GM19467 (cell line): ENCODE measurements around the gene ADAMTS12.

Experiments used
- ATAC-seq: cut with Tn5 transposase; IDR thresholded peaks from one replicate; pipeline ENCODE4 v1.9.1; 2021; ENCODE audit warnings: mild to moderate bottlenecking, moderate library complexity; ENCODE audit not compliant: unreplicated experiment

ADAMTS12 gene

GRCh38 chr5:33720176-33720575, 171.6 kb downstream of the ADAMTS12 start:
- ATAC-seq, result no peak

- no peak for ATAC-seq
Observed at GRCh38 chr5:33719769-33720168, 172.0 kb downstream of the ADAMTS12 start.

GRCh38 chr5:33715661-33716060, 176.1 kb downstream of the ADAMTS12 start:
- ATAC-seq, result no peak

- ATAC-seq, result no peak
Observed at GRCh38 chr5:33713136-33713765, 178.5 kb downstream of the ADAMTS12 start.

- ATAC-seq, result no peak
Observed at GRCh38 chr5:33712664-33713063, 179.1 kb downstream of the ADAMTS12 start.

- no peak for ATAC-seq
Observed at GRCh38 chr5:33711094-33711679, 180.6 kb downstream of the ADAMTS12 start.

GRCh38 chr5:33702867-33703266, 188.9 kb downstream of the ADAMTS12 start:
- no peak for ATAC-seq

GRCh38 chr5:33701951-33702350, 189.8 kb downstream of the ADAMTS12 start:
- ATAC-seq, result no peak

- no peak for ATAC-seq
Observed at GRCh38 chr5:33701251-33701650, 190.5 kb downstream of the ADAMTS12 start.

GRCh38 chr5:33696411-33696810, 195.4 kb downstream of the ADAMTS12 start:
- ATAC-seq, result no peak

- no peak for ATAC-seq
Observed at GRCh38 chr5:33692980-33693379, 198.8 kb downstream of the ADAMTS12 start.

GRCh38 chr5:33691856-33692255, 199.9 kb downstream of the ADAMTS12 start:
- no peak for ATAC-seq

- no peak for ATAC-seq
Observed at GRCh38 chr5:33690374-33691135, 201.2 kb downstream of the ADAMTS12 start.

GRCh38 chr5:33688526-33688925, 203.3 kb downstream of the ADAMTS12 start:
- ATAC-seq, result no peak

- ATAC-seq, result no peak
Observed at GRCh38 chr5:33688066-33688465, 203.7 kb downstream of the ADAMTS12 start.

- ATAC-seq, result no peak
Observed at GRCh38 chr5:33685873-33686755, 205.7 kb downstream of the ADAMTS12 start.

- no peak for ATAC-seq
Observed at GRCh38 chr5:33684496-33685159, 207.2 kb downstream of the ADAMTS12 start.

- ATAC-seq, result no peak
Observed at GRCh38 chr5:33679791-33680190, 212.0 kb downstream of the ADAMTS12 start.

- ATAC-seq, result peak; percentile 63
Observed at GRCh38 chr5:33675958-33676464, 215.8 kb downstream of the ADAMTS12 start.

- ATAC-seq, result no peak
Observed at GRCh38 chr5:33671700-33672291, 220.0 kb downstream of the ADAMTS12 start.
